Measurements from ENCODE around the gene CBLC. TPM values are rescaled to one million over a fixed set of nuclear protein-coding genes. Genes with fewer than 3 reads are reported as not detected.

Gene CBLC
- total RNA-seq, 1 experiment from 2014 or later = 15.9 TPM

DNA sequence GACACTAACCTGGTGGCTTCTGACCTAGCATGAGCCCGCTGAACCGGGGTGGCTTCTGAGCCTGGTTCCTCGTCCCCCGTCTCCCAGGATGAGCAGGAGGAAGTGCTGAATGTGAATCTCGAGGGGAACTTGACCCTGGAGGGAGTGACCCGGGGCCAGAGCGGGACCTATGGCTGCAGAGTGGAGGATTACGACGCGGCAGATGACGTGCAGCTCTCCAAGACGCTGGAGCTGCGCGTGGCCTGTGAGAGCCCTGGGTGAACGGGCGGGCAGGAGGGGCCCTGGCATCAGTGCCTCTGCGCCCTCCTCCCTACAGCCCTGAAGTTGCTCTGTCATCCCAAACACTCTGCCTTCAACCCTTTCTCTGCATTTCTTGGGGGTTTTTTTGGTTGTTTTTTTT is 36.8 kb downstream of the CBLC start:
- H3K56ac ChIP-seq (ENCODE audit: insufficient read length, low read depth, low read length) = no peak overlapping the region
- H4K91ac ChIP-seq (ENCODE audit: insufficient read length, low read depth, low read length) = no peak overlapping the region
- H3K9me3 ChIP-seq (ENCODE audit: control insufficient read depth, low read depth, low read length) = no peaks in the 10 kb centered on the region
- H3K4me2 ChIP-seq (ENCODE audit: insufficient read depth, insufficient read length, low read length) = no peak overlapping the region
- DNase-seq = no peak
- H2BK5ac ChIP-seq (ENCODE audit: insufficient read length, low read length) = no peak overlapping the region
- no peaks in the 10 kb centered on the region for H3K4me1 ChIP-seq (ENCODE audit: insufficient read depth, low read length)
- H2AFZ ChIP-seq (ENCODE audit: low read length) = no peak overlapping the region
- H3K23ac ChIP-seq (ENCODE audit: insufficient read length, low read depth, low read length) = no peak overlapping the region
- no peak overlapping the region for H4K8ac ChIP-seq (replicated peaks; ENCODE audit: insufficient read length, low read depth, low read length)
- Mint-ChIP-seq H3K4me1 (peaks cover 13 to 20% of the 10 kb centered on the region in 2 experiments), H3K36me3 (ENCODE audit: insufficient read depth in 1 of 3, low read depth in 3 of 3) (peaks cover 23 to 59% (median 48%) of the 10 kb centered on the region in 3 experiments), H3K9me3 (no peaks in the 10 kb centered on the region), H3K4me3 (no peak overlapping the region), H3K27ac (no peak overlapping the region), H3K27me3 (ENCODE audit: low read depth) (peaks cover 19% of the 10 kb centered on the region)
- H3K4ac ChIP-seq (ENCODE audit: low read depth, low read length) = no peak overlapping the region
- H2AK5ac ChIP-seq (ENCODE audit: insufficient read length, low read length) = no peak overlapping the region
- H3K18ac ChIP-seq (ENCODE audit: insufficient read length, low read depth, low read length) = no peak overlapping the region
- H2BK12ac ChIP-seq (ENCODE audit: insufficient read length, low read depth, low read length) = no peak overlapping the region
- no peaks in the 10 kb centered on the region for H3K79me2 ChIP-seq (ENCODE audit: insufficient read depth, low read length)
- no peaks in the 10 kb centered on the region; the same call in 1 of the 2 replicates for H3K27me3 ChIP-seq (ENCODE audit: insufficient read depth, low read length)
- no peak overlapping the region for H2BK20ac ChIP-seq (ENCODE audit: low read depth, low read length, poor library complexity, severe bottlenecking)
- no peak overlapping the region for H2BK120ac ChIP-seq (ENCODE audit: low read depth, low read length, poor library complexity, severe bottlenecking)
- no peak overlapping the region for H3K14ac ChIP-seq (ENCODE audit: insufficient read depth, low read length)
- H2BK15ac ChIP-seq (ENCODE audit: low read depth, low read length) = no peak overlapping the region
- H3K9ac ChIP-seq (ENCODE audit: extremely low read depth, insufficient read length, low read length) = no peak overlapping the region
- H4K5ac ChIP-seq (ENCODE audit: insufficient read length, low read depth, low read length) = no peak overlapping the region
- no peak for TF ChIP-seq CTCF (conservative IDR thresholded peaks at IDR 0.05)
- H3K23me2 ChIP-seq (ENCODE audit: insufficient read length, low read depth, low read length, poor library complexity, severe bottlenecking) = peaks cover under 1% of the 10 kb centered on the region
- no CpG with 5 or more reads among the region's 17 CpGs for WGBS (ENCODE audit: extremely low coverage, insufficient read length, low lambda C conversion rate)
- H3K79me1 ChIP-seq (ENCODE audit: insufficient read depth, low read depth, low read length, poor library complexity, severe bottlenecking) = no peaks in the 10 kb centered on the region
- no peak overlapping the region for H3T11ph ChIP-seq (ENCODE audit: low read length)
- H4K20me1 ChIP-seq (ENCODE audit: control insufficient read depth, insufficient read depth, insufficient read length) = no peaks in the 10 kb centered on the region
- no peak overlapping the region for H3K27ac ChIP-seq (ENCODE audit: insufficient read length, low read depth, low read length)
